Osteocyte (in vitro differentiated cells): ENCODE measurements around the gene SLC16A10. TPM values are rescaled to one million over a fixed set of nuclear protein-coding genes. Genes with fewer than 3 reads are reported as not detected.
A peak's percentile ranks its signal among the peaks of the same experiment; 100 is the strongest.

Source experiments
- DNase-seq: peaks from one replicate; pipeline ENCODE4 v3.0.0; 2021; ENCODE audit warnings: mixed read lengths; ENCODE audit not compliant: unreplicated experiment; ENCODE audit errors: extremely low spot score
- H3K27ac Mint-ChIP-seq: one replicate; pipeline ENCODE4 v1.8.0; 2021; ENCODE audit warnings: mild to moderate bottlenecking, mixed read lengths; ENCODE audit not compliant: unreplicated experiment
- H3K27me3 Mint-ChIP-seq: one replicate; pipeline ENCODE4 v1.8.0; 2021; ENCODE audit warnings: mixed read lengths; ENCODE audit not compliant: unreplicated experiment
- H3K36me3 Mint-ChIP-seq: one replicate; pipeline ENCODE4 v1.8.0; 2021; ENCODE audit warnings: mixed read lengths; ENCODE audit not compliant: unreplicated experiment
- H3K4me1 Mint-ChIP-seq: one replicate; pipeline ENCODE4 v1.8.0; 2021; ENCODE audit warnings: mixed read lengths; ENCODE audit not compliant: unreplicated experiment
- H3K4me3 Mint-ChIP-seq: one replicate; pipeline ENCODE4 v1.8.0; 2021; ENCODE audit warnings: mild to moderate bottlenecking, moderate library complexity, mixed read lengths; ENCODE audit not compliant: unreplicated experiment
- H3K9me3 Mint-ChIP-seq: one replicate; pipeline ENCODE4 v1.8.0; 2021; ENCODE audit warnings: mixed read lengths; ENCODE audit not compliant: unreplicated experiment
- CTCF ChIP-seq: fragments of 200-600 bp; sonication (generic); IDR thresholded peaks from 2 replicates; pipeline ENCODE4 v1.5.0; 2021; ENCODE audit warnings: antibody characterized with exemption, mild to moderate bottlenecking, moderate library complexity
- total RNA-seq: library from RNA; stranded (reverse); gene quantifications from 2 replicates; pipeline ENCODE4 v1.2.1, GENCODE V29; 2021

The SLC16A10 gene
- total RNA-seq, 1 donor from 2014 or later = not detected

- Mint-ChIP-seq H3K4me1 (peaks cover 29% of the 10 kb centered on the region), H3K9me3 (no peaks in the 10 kb centered on the region), H3K36me3 (peaks cover 6% of the 10 kb centered on the region), H3K27me3 (peaks cover 21% of the 10 kb centered on the region), H3K27ac (peak overlapping the region; percentile 74), H3K4me3 (peak overlapping the region; percentile 79)
- DNase-seq = peak; percentile 99
- TF ChIP-seq CTCF = peak; percentile 89
Observed at GRCh38 chr6:111259089-111259831, 172.0 kb downstream of the SLC16A10 start.

- peaks cover 9% of the 10 kb centered on the region for H3K27me3 Mint-ChIP-seq
- no peak for TF ChIP-seq CTCF
- H3K27ac Mint-ChIP-seq = no peak overlapping the region
Observed at GRCh38 chr6:111260570-111261298, 173.4 kb downstream of the SLC16A10 start.

GRCh38 chr6:111263837-111264236, 176.5 kb downstream of the SLC16A10 start:
- Mint-ChIP-seq H3K27ac (no peak overlapping the region), H3K36me3 (peaks cover 31% of the 10 kb centered on the region), H3K9me3 (no peaks in the 10 kb centered on the region), H3K27me3 (no peaks in the 10 kb centered on the region), H3K4me1 (peaks cover 23% of the 10 kb centered on the region), H3K4me3 (no peak overlapping the region)
- DNase-seq = no peak
- no peak for TF ChIP-seq CTCF

More at GRCh38 chr6:111260570-111261298, 173.4 kb downstream of the SLC16A10 start:
- H3K36me3 Mint-ChIP-seq = peaks cover 9% of the 10 kb centered on the region
- H3K9me3 Mint-ChIP-seq = no peaks in the 10 kb centered on the region
- peak overlapping the region; percentile 79 for H3K4me3 Mint-ChIP-seq
- DNase-seq = no peak
- H3K4me1 Mint-ChIP-seq = peaks cover 29% of the 10 kb centered on the region

GRCh38 chr6:111265842-111266241, 178.5 kb downstream of the SLC16A10 start:
- DNase-seq = no peak
- no peaks in the 10 kb centered on the region for H3K27me3 Mint-ChIP-seq
- no peak overlapping the region for H3K27ac Mint-ChIP-seq
- no peak for TF ChIP-seq CTCF
- no peaks in the 10 kb centered on the region for H3K9me3 Mint-ChIP-seq
- H3K4me3 Mint-ChIP-seq = no peak overlapping the region
- H3K36me3 Mint-ChIP-seq = peaks cover 39% of the 10 kb centered on the region
- peaks cover 10% of the 10 kb centered on the region for H3K4me1 Mint-ChIP-seq

GRCh38 chr6:111266276-111266675, 179.0 kb downstream of the SLC16A10 start:
- no peak for TF ChIP-seq CTCF
- Mint-ChIP-seq H3K4me1 (peaks cover 7% of the 10 kb centered on the region), H3K36me3 (peaks cover 39% of the 10 kb centered on the region), H3K27ac (no peak overlapping the region), H3K4me3 (no peak overlapping the region), H3K27me3 (no peaks in the 10 kb centered on the region), H3K9me3 (no peaks in the 10 kb centered on the region)
- DNase-seq = no peak
